GM19397 (cell line): ENCODE data around the gene TMEM130.
"Not testable (repeated sequence)": the region's sequence is repeated elsewhere in the genome, so short reads cannot be mapped to it uniquely, and the experiment has no call there.

Source experiments
- ATAC-seq: cut with Tn5 transposase; IDR thresholded peaks from one replicate; pipeline ENCODE4 v1.9.1; 2021; ENCODE audit warnings: mild to moderate bottlenecking, moderate library complexity; ENCODE audit not compliant: unreplicated experiment

The TMEM130 gene

GRCh38 chr7:98878365-98879197, 8.8 kb upstream of the TMEM130 start, which contains the start of gene TRRAP:
TRRAP (plus strand) TSS chr7:98878532; CDS start chr7:98881151, 2,619 bp downstream.
- peak; percentile 82 for ATAC-seq

GRCh38 chr7:98877692-98878364, 8.0 kb upstream of the TMEM130 start:
- no peak for ATAC-seq

GRCh38 chr7:98877146-98877545, 7.3 kb upstream of the TMEM130 start:
- no peak for ATAC-seq

GRCh38 chr7:98875501-98875900, 5.7 kb upstream of the TMEM130 start:
- ATAC-seq: no peak

GRCh38 chr7:98874942-98875341, 5.1 kb upstream of the TMEM130 start:
- ATAC-seq: no peak

GRCh38 chr7:98873610-98874009, 3.8 kb upstream of the TMEM130 start:
- ATAC-seq: not testable (repeated sequence)

GRCh38 chr7:98872328-98872924, 2.6 kb upstream of the TMEM130 start:
- no peak for ATAC-seq

GRCh38 chr7:98870807-98871491, 1.1 kb upstream of the TMEM130 start:
- ATAC-seq: no peak

- ATAC-seq: peak; percentile 72
Measured at GRCh38 chr7:98870121-98870651, 372 bp upstream of the TMEM130 start.

- no peak for ATAC-seq
Measured at GRCh38 chr7:98869027-98869596, 702 bp downstream of the TMEM130 start.

- no peak for ATAC-seq
Measured at GRCh38 chr7:98868450-98868849, 1.4 kb downstream of the TMEM130 start.

- no peak for ATAC-seq
Measured at GRCh38 chr7:98866765-98867164, 3.0 kb downstream of the TMEM130 start.

- no peak for ATAC-seq
Measured at GRCh38 chr7:98866351-98866750, 3.5 kb downstream of the TMEM130 start.

- no peak for ATAC-seq
Measured at GRCh38 chr7:98864731-98865453, 4.9 kb downstream of the TMEM130 start.

GRCh38 chr7:98863601-98864000, 6.2 kb downstream of the TMEM130 start:
- no peak for ATAC-seq

- ATAC-seq: no peak
Measured at GRCh38 chr7:98862716-98863420, 6.9 kb downstream of the TMEM130 start.

GRCh38 chr7:98862203-98862602, 7.6 kb downstream of the TMEM130 start:
- ATAC-seq: no peak

- no peak for ATAC-seq
Measured at GRCh38 chr7:98860071-98860470, 9.7 kb downstream of the TMEM130 start.
